ENCODE measurements around the gene AIFM2. TPM values are rescaled to one million over a fixed set of nuclear protein-coding genes. Genes with fewer than 3 reads are reported as not detected.
"Not testable (repeated sequence)": the region's sequence is repeated elsewhere in the genome, so short reads cannot be mapped to it uniquely, and the experiment has no call there.

The AIFM2 gene
- total and polyA plus RNA-seq, 9 of the 15 experiments (the other 6 are each of a cell fraction or from before 2014, with no cell fraction given), result 2.7 to 14.1 (median 9.2) TPM

GRCh38 chr10:70159366-70159765, 26.7 kb upstream of the AIFM2 start:
- H3K9me3 ChIP-seq (replicated peaks; ENCODE audit: control insufficient read depth, insufficient read depth, low read depth, low read length); H3K27ac ChIP-seq (ENCODE audit: extremely low read depth, low read depth, low read length); H3K4me3 ChIP-seq; H3K9ac ChIP-seq (ENCODE audit: insufficient read depth in 1 of 2, low read depth in 2 of 2, low read length in 2 of 2); CTCF ChIA-PET (ENCODE audit: low intra/inter-chr PET ratio); H3K9me1 ChIP-seq (ENCODE audit: control insufficient read depth, insufficient read depth, low read length); ATAC-seq; H3K27me3 ChIP-seq (ENCODE audit: control insufficient read depth in 2 of 2, insufficient read depth in 2 of 2, low read length in 2 of 2); FAIRE-seq; intact Hi-C loops (cut with micrococcal nuclease); in situ Hi-C loops (cut with MboI); BruUV-seq (replicated peaks); DNase-seq (ENCODE audit: extremely low read depth in 1 of 4, low spot score in 3 of 4); H3K4me2 ChIP-seq (ENCODE audit: insufficient read depth, low read length); H2AFZ ChIP-seq (ENCODE audit: low read depth, low read length): not testable (repeated sequence)
- POLR2A ChIA-PET, result interaction anchor here (0.6 to 1.9 kb wide), 5 partner anchors 8 to 39 kb away, joined by 3 to 9 read pairs (median 3); no protein-coding TSS in a partner anchor
- Histone ChIP-seq H3K4me1 (replicated peaks in 1 of 2; ENCODE audit: control insufficient read depth in 2 of 2, insufficient read depth in 2 of 2, low read length in 2 of 2) (peaks cover 0 to 18% of the 10 kb centered on the region in 2 experiments; a peak in 4 of 5 replicates), H3K36me3 (ENCODE audit: control insufficient read depth, insufficient read depth, low read length) (peaks cover 93% of the 10 kb centered on the region), H4K20me1 (replicated peaks; ENCODE audit: control insufficient read depth, insufficient read depth, low read length) (peaks cover 25% of the 10 kb centered on the region), H3K79me2 (ENCODE audit: control insufficient read depth, insufficient read depth, low read length) (peaks cover 55% of the 10 kb centered on the region)
- TF ChIP-seq ZNF121 (CRISPR knock-in tag; conservative IDR thresholded peaks at IDR 0.05), result peak; percentile 65; the same call in 1 of the 2 replicates
- WGBS (ENCODE audit: insufficient coverage, low coverage, missing lambda C conversion rate), result 63% methylated on average over 3 of the region's 3 CpGs

GRCh38 chr10:70158113-70158512, 25.5 kb upstream of the AIFM2 start:
- in situ Hi-C loops (cut with MboI) (no loop called here), intact Hi-C loops (cut with micrococcal nuclease) (no loop called here)
- no TSS peak for BruUV-seq (replicated peaks)
- peak in 2 of 4 experiments; percentile 37 to 38 for DNase-seq (ENCODE audit: extremely low read depth in 1 of 4, low spot score in 3 of 4)
- no peak overlapping the region for H2AFZ ChIP-seq (ENCODE audit: low read depth, low read length)
- no peak for ATAC-seq
- no peak for FAIRE-seq
- no peak overlapping the region for H3K4me2 ChIP-seq (ENCODE audit: insufficient read depth, low read length)
- peaks cover 0 to 5% of the 10 kb centered on the region in 2 experiments; a peak in 3 of 5 replicates for H3K4me1 ChIP-seq (replicated peaks in 1 of 2; ENCODE audit: control insufficient read depth in 2 of 2, insufficient read depth in 2 of 2, low read length in 2 of 2)
- H4K20me1 ChIP-seq (replicated peaks; ENCODE audit: control insufficient read depth, insufficient read depth, low read length), result peaks cover 12% of the 10 kb centered on the region
- CTCF ChIA-PET (ENCODE audit: low intra/inter-chr PET ratio), result no interaction called here
- no peak overlapping the region for H3K9ac ChIP-seq (ENCODE audit: insufficient read depth in 1 of 2, low read depth in 2 of 2, low read length in 2 of 2)
- no peaks in the 10 kb centered on the region for H3K9me1 ChIP-seq (ENCODE audit: control insufficient read depth, insufficient read depth, low read length)
- no peaks in the 10 kb centered on the region for H3K9me3 ChIP-seq (replicated peaks; ENCODE audit: control insufficient read depth, insufficient read depth, low read depth, low read length)
- H3K79me2 ChIP-seq (ENCODE audit: control insufficient read depth, insufficient read depth, low read length), result peaks cover 42% of the 10 kb centered on the region
- H3K27ac ChIP-seq (ENCODE audit: extremely low read depth, low read depth, low read length), result no peak overlapping the region
- H3K27me3 ChIP-seq (ENCODE audit: control insufficient read depth in 2 of 2, insufficient read depth in 2 of 2, low read length in 2 of 2), result no peaks in the 10 kb centered on the region
- no peak overlapping the region for H3K4me3 ChIP-seq
- WGBS (ENCODE audit: insufficient coverage, low coverage, missing lambda C conversion rate), result 61% methylated on average over 2 of the region's 2 CpGs
- peaks cover 93% of the 10 kb centered on the region for H3K36me3 ChIP-seq (ENCODE audit: control insufficient read depth, insufficient read depth, low read length)
- POLR2A ChIA-PET, result interaction anchor here (0.5 to 1.9 kb wide), 5 partner anchors 8 to 516 kb away, joined by 3 to 9 read pairs (median 3); partner anchors contain the start of gene SAR1A
- TF ChIP-seq ZKSCAN3 (CRISPR knock-in tag; IDR thresholded peaks at IDR 0.05), result no peak
- TF ChIP-seq CBX3 (IDR thresholded peaks at IDR 0.05; ENCODE audit: borderline replicate concordance in 1 of 2, low read length in 2 of 2), result no peak
- TF ChIP-seq ZNF407 (IDR thresholded peaks at IDR 0.05; ENCODE audit: low read depth), result no peak
- no peak for TF ChIP-seq PURB (CRISPR knock-in tag; IDR thresholded peaks at IDR 0.05; ENCODE audit: low read depth)
